CD4-positive, alpha-beta T cell treated with Interleukin-12 subunit alpha and Interleukin-12 subunit beta, for 1 hour (primary cell): Measurements from ENCODE around the gene GATAD2B.

ENCODE experiments used
- DNase-seq: peaks from one replicate; pipeline ENCODE4 v3.0.0-alpha.2; 2020

The GATAD2B gene

GRCh38 chr1:153922972-153923925 lies at the start of gene GATAD2B:
Gene GATAD2B (minus strand): TSS chr1:153922972. CDS start chr1:153828347, 94,625 bp downstream.
- peak; percentile 100 for DNase-seq

GRCh38 chr1:153970346-153970745 lies 47.6 kb upstream of the GATAD2B start:
- no peak for DNase-seq

- DNase-seq, result no peak
Observed at GRCh38 chr1:153968972-153969371, 46.2 kb upstream of the GATAD2B start.

- DNase-seq, result no peak
Observed at GRCh38 chr1:153968408-153968807, 45.6 kb upstream of the GATAD2B start.

GRCh38 chr1:153968000-153968363 lies 45.2 kb upstream of the GATAD2B start:
- no peak for DNase-seq

- peak; percentile 90 for DNase-seq
Observed at GRCh38 chr1:153967107-153967999, 44.6 kb upstream of the GATAD2B start, which contains the start of gene CREB3L4. Gene CREB3L4 (plus strand): TSS chr1:153967902. CDS start chr1:153968526, 624 bp downstream.

- DNase-seq, result no peak
Observed at GRCh38 chr1:153963850-153964331, 41.1 kb upstream of the GATAD2B start.

GRCh38 chr1:153963030-153963849 lies 40.5 kb upstream of the GATAD2B start, which contains the start of gene SLC39A1:
Gene SLC39A1 (minus strand): TSS chr1:153963537. CDS start chr1:153962715, 822 bp downstream.
- peak; percentile 93 for DNase-seq

GRCh38 chr1:153962088-153963029 lies 39.6 kb upstream of the GATAD2B start:
- DNase-seq, result no peak

GRCh38 chr1:153961421-153961820 lies 38.6 kb upstream of the GATAD2B start:
- DNase-seq, result no peak

- no peak for DNase-seq
Observed at GRCh38 chr1:153960206-153960605, 37.4 kb upstream of the GATAD2B start.

GRCh38 chr1:153959454-153959853 lies 36.7 kb upstream of the GATAD2B start:
- no peak for DNase-seq

GRCh38 chr1:153958961-153959260 lies 36.1 kb upstream of the GATAD2B start:
- no peak for DNase-seq

- peak; percentile 98 for DNase-seq
Observed at GRCh38 chr1:153958111-153958960, 35.6 kb upstream of the GATAD2B start, which contains the start of gene CRTC2. Gene CRTC2 (minus strand): TSS chr1:153958612. CDS start chr1:153958497, 115 bp downstream.

- peak; percentile 62 for DNase-seq
Observed at GRCh38 chr1:153957744-153958110, 35.0 kb upstream of the GATAD2B start.

GRCh38 chr1:153956997-153957715 lies 34.4 kb upstream of the GATAD2B start:
- no peak for DNase-seq

GRCh38 chr1:153954826-153955225 lies 32.1 kb upstream of the GATAD2B start:
- no peak for DNase-seq

- no peak for DNase-seq
Observed at GRCh38 chr1:153953859-153954365, 31.1 kb upstream of the GATAD2B start.

- DNase-seq, result no peak
Observed at GRCh38 chr1:153951801-153952200, 29.0 kb upstream of the GATAD2B start.
